GM23248 (cell line): ENCODE data around the gene CWC27. TPM values are rescaled to one million over a fixed set of nuclear protein-coding genes. Genes with fewer than 3 reads are reported as not detected.

Experiments used
- DNase-seq: peaks from one replicate; pipeline ENCODE4 v3.0.0-alpha.2; 2015
- H2AFZ ChIP-seq: fragments of 200-600 bp; sonication (generic); 2 replicates; pipeline ENCODE4 v1.6.1; 2016; ENCODE audit warnings: antibody characterized with exemption
- H3F3A ChIP-seq: fragments of 200-600 bp; sonication (generic); 2 replicates; pipeline ENCODE4 v1.6.1; 2016; ENCODE audit warnings: mild to moderate bottlenecking, antibody characterized with exemption, mixed run types; ENCODE audit not compliant: insufficient read depth
- H3K27ac ChIP-seq: fragments of 200-600 bp; sonication (generic); 2 replicates; pipeline ENCODE4 v1.5.1; 2016; ENCODE audit warnings: mild to moderate bottlenecking
- H3K27me3 ChIP-seq: fragments of 200-600 bp; sonication (generic); replicated peaks from 2 replicates; pipeline ENCODE4 v1.6.1; 2016; ENCODE audit warnings: mild to moderate bottlenecking; ENCODE audit not compliant: insufficient read depth
- H3K36me3 ChIP-seq: fragments of 200-600 bp; sonication (generic); 2 replicates; pipeline ENCODE4 v1.6.1; 2016; ENCODE audit warnings: low read depth, mild to moderate bottlenecking
- H3K4me1 ChIP-seq: fragments of 200-600 bp; sonication (generic); 2 replicates; pipeline ENCODE4 v1.6.1; 2016; ENCODE audit warnings: mild to moderate bottlenecking; ENCODE audit not compliant: insufficient read depth
- H3K4me2 ChIP-seq: fragments of 200-600 bp; sonication (generic); one replicate; pipeline ENCODE4 v1.6.1; 2016; ENCODE audit warnings: mild to moderate bottlenecking; ENCODE audit not compliant: unreplicated experiment
- H3K4me3 ChIP-seq: fragments of 200-600 bp; sonication (generic); 2 replicates; pipeline ENCODE4 v1.5.1; 2016; ENCODE audit warnings: mild to moderate bottlenecking
- H3K79me2 ChIP-seq: fragments of 200-600 bp; sonication (generic); 2 replicates; pipeline ENCODE4 v1.6.1; 2016; ENCODE audit warnings: mild to moderate bottlenecking; ENCODE audit not compliant: insufficient read depth
- H3K9ac ChIP-seq: fragments of 200-600 bp; sonication (generic); 2 replicates; pipeline ENCODE4 v1.6.1; 2016; ENCODE audit warnings: mild to moderate bottlenecking
- H3K9me2 ChIP-seq: fragments of 200-600 bp; sonication (generic); 2 replicates; pipeline ENCODE4 v1.6.1; 2016; ENCODE audit warnings: mixed run types, mild to moderate bottlenecking, moderate library complexity; ENCODE audit not compliant: insufficient read depth
- H3K9me3 ChIP-seq: fragments of 200-600 bp; sonication (generic); one replicate; pipeline ENCODE4 v1.6.1; 2017; ENCODE audit warnings: low read depth
- H4K20me1 ChIP-seq: fragments of 200-600 bp; sonication (generic); 2 replicates; pipeline ENCODE4 v1.6.0; 2016; ENCODE audit not compliant: insufficient read depth
- EZH2 ChIP-seq: fragments of 200-600 bp; sonication (generic); IDR thresholded peaks from 2 replicates; pipeline ENCODE4 v1.6.1; 2018; ENCODE audit warnings: antibody characterized with exemption, mild to moderate bottlenecking; ENCODE audit not compliant: insufficient read depth, poor library complexity, severe bottlenecking
- EZH2phosphoT487 ChIP-seq: fragments of 200-600 bp; sonication (generic); IDR thresholded peaks from 2 replicates; pipeline ENCODE4 v1.6.1; 2018; ENCODE audit warnings: antibody characterized with exemption, moderate library complexity, mild to moderate bottlenecking, low read depth; ENCODE audit not compliant: insufficient read depth
- WGBS, 2 experiments: methylation state at CpG; one replicate each; pipeline ENCODE4 v1.1.6; 2015 to 2017; ENCODE audit warnings: low lambda C conversion rate in 2 of 2, low coverage in 1 of 2; ENCODE audit errors: missing lambda C conversion rate in 2 of 2; 5-methylcytosine and 5-hydroxymethylcytosine counted together
- in situ Hi-C: fragments of 300-500 bp; cut with MboI; formaldehyde crosslinking; loops from 2 replicates; pipeline ENCODE4 v1.15.0; 2020
- polyA plus RNA-seq: library from polyadenylated mRNA; unstranded; fragments of >200 nt; fragmentation: Nextera tagmentation; extraction: Ambion mirVana; gene quantifications from 2 replicates; pipeline ENCODE4 v1.2.1, GENCODE V29; 2016
- total RNA-seq: library from RNA; depleted of rRNA; stranded (reverse); fragments of >200 nt; shearing (Covaris generic); gene quantifications from 2 replicates; pipeline ENCODE4 v1.2.3, GENCODE V29; 2014

Gene CWC27
- total and polyA plus RNA-seq, 2 experiments from 2014 or later = 22.7 to 30.5 TPM

DNA sequence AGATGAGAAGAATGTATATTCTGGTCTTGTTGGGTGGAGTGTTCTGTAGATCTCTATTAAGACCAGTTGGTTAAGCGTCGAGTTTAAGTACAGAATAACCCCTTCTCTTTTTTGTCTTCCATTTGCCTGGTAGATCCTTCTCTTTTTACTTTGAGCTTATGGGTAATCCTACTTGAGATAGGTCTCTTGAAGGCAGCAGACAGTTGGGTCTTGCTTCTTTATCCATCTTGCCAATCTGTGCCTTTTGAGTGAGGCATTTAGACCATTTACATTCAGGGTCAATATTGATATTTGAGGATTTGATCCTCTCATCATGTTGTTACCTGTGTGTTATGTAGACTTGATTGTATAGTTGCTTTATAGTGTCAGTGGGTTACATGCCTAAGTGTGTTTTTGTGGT is 152.7 kb downstream of the CWC27 start:
- H3K79me2 ChIP-seq = no peaks in the 10 kb centered on the region
- in situ Hi-C loops = no loop called here
- WGBS, 2 experiments = 92 to 94% methylated on average over 2 of the region's 2 CpGs

DNA sequence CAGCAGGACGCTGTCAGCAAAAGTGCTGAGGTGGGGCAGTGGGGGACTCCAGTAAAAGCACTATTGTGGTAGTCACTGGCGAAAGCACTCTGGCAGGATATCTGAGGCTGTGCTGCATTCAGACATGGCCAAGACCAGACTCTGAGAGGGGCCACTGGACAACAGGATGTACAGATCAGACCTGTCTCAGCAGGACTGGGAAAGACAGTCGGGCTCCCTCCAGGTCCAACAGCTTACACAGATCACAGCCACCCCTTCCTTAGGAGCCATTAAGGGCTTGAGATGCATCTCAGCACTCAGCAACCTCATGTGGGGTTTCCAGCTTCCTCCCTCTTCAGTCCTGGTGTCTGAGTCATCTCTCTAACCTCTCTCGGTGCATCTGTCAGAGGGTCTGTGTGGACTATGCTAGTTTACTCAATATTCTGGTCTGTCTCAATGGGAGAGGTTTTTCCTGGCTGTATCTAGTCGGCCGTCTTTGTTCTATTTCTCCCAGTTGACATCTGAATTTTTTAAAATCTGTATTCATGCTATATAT is 154.5 kb downstream of the CWC27 start:
- Histone ChIP-seq H4K20me1 (no peaks in the 10 kb centered on the region), H3K27ac (no peak overlapping the region), H3K36me3 (no peaks in the 10 kb centered on the region), H3K9me2 (no peaks in the 10 kb centered on the region), H2AFZ (no peak overlapping the region), H3K9me3 (no peaks in the 10 kb centered on the region), H3K79me2 (no peaks in the 10 kb centered on the region), H3F3A (no peaks in the 10 kb centered on the region), H3K4me1 (no peaks in the 10 kb centered on the region), H3K4me3 (no peak overlapping the region), H3K9ac (no peak overlapping the region), H3K4me2 (no peak overlapping the region), H3K27me3 (no peaks in the 10 kb centered on the region)
- in situ Hi-C loops = no loop called here
- 77 to 83% methylated on average over 6 of the region's 6 CpGs for WGBS, 2 experiments
- TF ChIP-seq EZH2phosphoT487 (no peak), EZH2 (no peak)
- DNase-seq = peak; percentile 9

More for the DNA sequence above, 152.7 kb downstream of the CWC27 start:
- no peak overlapping the region for H3K4me3 ChIP-seq
- H3K9me3 ChIP-seq = no peaks in the 10 kb centered on the region
- H3F3A ChIP-seq = no peaks in the 10 kb centered on the region
- TF ChIP-seq EZH2phosphoT487 = no peak
- TF ChIP-seq EZH2 = no peak
- no peaks in the 10 kb centered on the region for H3K4me1 ChIP-seq
- H3K9ac ChIP-seq = no peak overlapping the region
- no peak for DNase-seq
- H3K4me2 ChIP-seq = no peak overlapping the region
- H3K9me2 ChIP-seq = no peaks in the 10 kb centered on the region
- no peak overlapping the region for H3K27ac ChIP-seq
- H3K36me3 ChIP-seq = no peaks in the 10 kb centered on the region
- H2AFZ ChIP-seq = no peak overlapping the region
- H4K20me1 ChIP-seq = no peaks in the 10 kb centered on the region
- no peaks in the 10 kb centered on the region for H3K27me3 ChIP-seq

DNA sequence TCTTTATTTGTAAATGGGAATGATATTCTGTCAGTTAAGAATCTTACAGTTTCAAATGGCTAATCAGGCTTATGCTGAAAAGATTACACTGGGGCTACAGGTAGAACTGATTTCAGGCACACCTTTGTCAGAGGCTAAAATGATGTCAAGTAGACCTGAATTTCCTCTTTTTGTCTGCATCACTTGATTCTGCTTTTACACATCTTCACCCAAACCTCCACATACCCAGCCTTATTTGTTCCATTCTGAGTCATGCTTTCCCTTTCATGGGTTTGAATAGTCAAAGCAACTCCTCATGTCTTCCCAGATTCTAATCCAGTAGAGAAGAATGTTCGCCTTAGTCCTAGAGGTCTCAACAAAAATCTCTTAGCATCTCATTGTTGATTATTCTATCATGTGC is 156.4 kb downstream of the CWC27 start:
- Histone ChIP-seq H2AFZ (no peak overlapping the region), H3F3A (no peaks in the 10 kb centered on the region), H3K9me3 (no peaks in the 10 kb centered on the region), H3K4me1 (no peaks in the 10 kb centered on the region), H3K27ac (no peak overlapping the region), H3K9ac (no peak overlapping the region), H3K9me2 (no peaks in the 10 kb centered on the region), H3K27me3 (no peaks in the 10 kb centered on the region), H3K36me3 (0 out of 2 replicates have a peak, but pooled peaks cover 6% of the 10 kb centered on the region), H3K4me3 (no peak overlapping the region), H4K20me1 (no peaks in the 10 kb centered on the region), H3K4me2 (no peak overlapping the region), H3K79me2 (no peaks in the 10 kb centered on the region)
- WGBS, 2 experiments = 92 to 93% methylated on average over 1 of the region's 1 CpG
- in situ Hi-C loops = no loop called here
- DNase-seq = no peak
- no peak for TF ChIP-seq EZH2
- TF ChIP-seq EZH2phosphoT487 = no peak

DNA sequence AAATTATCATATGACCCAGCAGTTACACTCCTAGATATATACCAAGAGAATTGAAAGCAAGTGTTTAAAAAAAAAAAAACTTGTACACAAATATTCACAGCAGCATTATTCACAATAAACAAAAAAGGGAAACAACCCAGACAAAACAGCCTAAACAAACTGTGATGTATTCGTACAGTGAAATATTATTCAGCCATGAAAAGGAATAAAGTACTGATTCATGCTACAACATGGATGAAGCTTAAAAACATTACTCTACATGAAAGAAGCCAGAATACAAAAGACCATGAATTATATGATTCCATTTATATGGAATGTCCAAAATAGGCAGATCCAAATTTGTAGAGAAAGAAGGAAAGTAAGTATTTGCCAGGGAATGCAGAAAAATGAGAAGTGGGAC is 161.1 kb downstream of the CWC27 start:
- Histone ChIP-seq H3K9me3 (no peaks in the 10 kb centered on the region), H3K9ac (no peak overlapping the region), H2AFZ (no peak overlapping the region), H3K27me3 (no peaks in the 10 kb centered on the region), H4K20me1 (no peaks in the 10 kb centered on the region), H3K4me1 (no peaks in the 10 kb centered on the region), H3K79me2 (no peaks in the 10 kb centered on the region), H3K4me3 (no peak overlapping the region), H3K27ac (no peak overlapping the region), H3F3A (no peaks in the 10 kb centered on the region), H3K4me2 (no peak overlapping the region), H3K36me3 (0 out of 2 replicates have a peak, but pooled peaks cover 6% of the 10 kb centered on the region), H3K9me2 (no peaks in the 10 kb centered on the region)
- in situ Hi-C loops = no loop called here
- no peak for TF ChIP-seq EZH2
- TF ChIP-seq EZH2phosphoT487 = no peak
- DNase-seq = no peak
- 96 to 98% methylated on average over 1 of the region's 1 CpG for WGBS, 2 experiments
